NT2/D1 (cell line): ENCODE results near the gene PTPN23.

ENCODE experiments used
- DNase-seq: peaks from one replicate; pipeline ENCODE4 v3.0.0-alpha.2; 2011; ENCODE audit warnings: low read depth, low spot score
- H3K27me3 ChIP-seq: 2 replicates; pipeline ENCODE4 v1.6.0; 2011; ENCODE audit warnings: mild to moderate bottlenecking; ENCODE audit not compliant: insufficient read length, insufficient read depth
- H3K36me3 ChIP-seq: 2 replicates; pipeline ENCODE4 v1.6.1; 2011; ENCODE audit warnings: mild to moderate bottlenecking, low read length, mixed read lengths; ENCODE audit not compliant: insufficient read depth, insufficient read length
- H3K4me1 ChIP-seq: 2 replicates; pipeline ENCODE4 v1.5.1; 2011; ENCODE audit not compliant: insufficient read depth, insufficient read length
- H3K4me3 ChIP-seq: 2 replicates; pipeline ENCODE4 v1.5.1; 2011; ENCODE audit warnings: low read depth; ENCODE audit not compliant: insufficient read length
- H3K9ac ChIP-seq: 2 replicates; pipeline ENCODE4 v1.6.0; 2011; ENCODE audit warnings: low read depth; ENCODE audit not compliant: insufficient read length
- H3K9me3 ChIP-seq: 2 replicates; pipeline ENCODE4 v1.5.1; 2011; ENCODE audit warnings: mild to moderate bottlenecking, low read length; ENCODE audit not compliant: insufficient read depth
- SUZ12 ChIP-seq: IDR thresholded peaks from 2 replicates; pipeline ENCODE4 v1.6.1; 2011; ENCODE audit not compliant: insufficient read length, insufficient read depth; ENCODE audit errors: extremely low read depth
- YY1 ChIP-seq: IDR thresholded peaks from 2 replicates; pipeline ENCODE4 v1.6.1; 2011; ENCODE audit not compliant: insufficient read length, insufficient read depth
- ZNF274 ChIP-seq: IDR thresholded peaks from 2 replicates; pipeline ENCODE4 v1.6.1; 2011; ENCODE audit warnings: mild to moderate bottlenecking, low read depth, low read length

The PTPN23 gene

DNA sequence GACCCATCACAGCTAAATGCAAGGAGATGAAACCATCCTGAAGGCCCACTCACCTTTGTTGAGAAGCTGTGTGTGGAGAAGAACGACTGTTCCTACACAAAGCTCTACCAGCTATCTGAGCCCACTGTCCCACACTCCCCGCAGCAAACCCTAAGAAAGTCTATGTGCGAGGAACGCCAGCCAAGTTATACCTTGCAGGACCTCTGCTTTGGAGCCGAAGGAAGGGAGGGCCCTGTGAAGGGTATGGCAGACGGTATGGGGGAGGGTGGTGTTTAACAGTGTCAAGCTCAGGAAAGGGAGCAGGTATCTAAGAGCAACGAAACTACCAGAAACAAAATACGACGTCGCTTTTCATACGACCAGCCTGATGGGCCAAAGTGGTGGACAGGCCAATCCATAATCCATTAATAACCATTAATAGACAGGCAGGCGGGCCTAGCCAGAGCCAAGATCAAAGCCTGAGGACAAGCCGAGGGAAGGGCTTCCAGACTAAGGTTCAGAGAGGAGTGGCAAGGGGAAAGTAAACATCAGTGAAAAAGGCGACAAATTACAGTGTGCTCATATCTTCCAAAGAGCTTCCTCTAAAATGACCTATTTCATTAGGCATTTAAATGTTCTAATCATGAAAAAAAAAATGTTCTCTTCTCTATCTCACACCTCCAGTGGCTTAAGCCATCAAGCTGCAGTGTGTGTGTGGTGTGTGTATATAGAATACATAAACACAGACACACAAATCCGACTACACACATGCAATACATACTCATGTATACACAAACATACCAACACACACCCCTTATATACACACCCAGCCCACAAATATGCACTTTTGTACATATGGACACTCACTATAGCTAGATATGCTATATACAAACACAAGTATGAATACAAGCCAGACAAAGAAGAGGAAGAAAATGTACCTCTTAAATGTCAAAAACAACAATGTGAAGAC lies 43.9 kb downstream of the PTPN23 start:
- peaks cover 7% of the 10 kb centered on the region for H3K4me1 ChIP-seq
- TF ChIP-seq ZNF274 = no peak
- TF ChIP-seq SUZ12 = no peak
- no peak for TF ChIP-seq YY1
- H3K36me3 ChIP-seq = peaks cover 80% of the 10 kb centered on the region
- no peak overlapping the region for H3K4me3 ChIP-seq
- DNase-seq = no peak
- H3K9me3 ChIP-seq = no peaks in the 10 kb centered on the region
- no peak overlapping the region for H3K9ac ChIP-seq
- no peaks in the 10 kb centered on the region for H3K27me3 ChIP-seq

- Histone ChIP-seq H3K36me3 (peaks cover 76% of the 10 kb centered on the region), H3K9ac (no peak overlapping the region), H3K4me3 (no peak overlapping the region), H3K27me3 (no peaks in the 10 kb centered on the region), H3K9me3 (no peaks in the 10 kb centered on the region), H3K4me1 (peaks cover 7% of the 10 kb centered on the region)
- no peak for TF ChIP-seq SUZ12
- no peak for TF ChIP-seq YY1
- TF ChIP-seq ZNF274 = no peak
- DNase-seq = no peak
These were observed 44.6 kb downstream of the PTPN23 start for GRCh38 chr3:47425383-47425778.

GRCh38 chr3:47425959-47426358 lies 45.1 kb downstream of the PTPN23 start:
- no peak overlapping the region for H3K9ac ChIP-seq
- TF ChIP-seq ZNF274 (no peak), SUZ12 (no peak), YY1 (no peak)
- peaks cover 76% of the 10 kb centered on the region for H3K36me3 ChIP-seq
- peaks cover 5% of the 10 kb centered on the region for H3K4me1 ChIP-seq
- H3K9me3 ChIP-seq = no peaks in the 10 kb centered on the region
- H3K4me3 ChIP-seq = no peak overlapping the region
- no peak for DNase-seq
- no peaks in the 10 kb centered on the region for H3K27me3 ChIP-seq

GRCh38 chr3:47427866-47428265 lies 47.0 kb downstream of the PTPN23 start:
- TF ChIP-seq SUZ12 (no peak), YY1 (no peak), ZNF274 (no peak)
- Histone ChIP-seq H3K9ac (no peak overlapping the region), H3K9me3 (no peaks in the 10 kb centered on the region), H3K27me3 (no peaks in the 10 kb centered on the region), H3K4me1 (peaks cover 2% of the 10 kb centered on the region), H3K4me3 (no peak overlapping the region), H3K36me3 (peaks cover 73% of the 10 kb centered on the region)
- no peak for DNase-seq

- peaks cover 75% of the 10 kb centered on the region for H3K36me3 ChIP-seq
These were observed 47.8 kb downstream of the PTPN23 start for GRCh38 chr3:47428662-47429061.

GRCh38 chr3:47429476-47430270 lies 48.9 kb downstream of the PTPN23 start:
- TF ChIP-seq SUZ12 (no peak), YY1 (no peak), ZNF274 (no peak)
- Histone ChIP-seq H3K9ac (no peak overlapping the region), H3K36me3 (peaks cover 75% of the 10 kb centered on the region), H3K9me3 (no peaks in the 10 kb centered on the region), H3K4me3 (no peak overlapping the region), H3K27me3 (no peaks in the 10 kb centered on the region), H3K4me1 (peaks cover 2% of the 10 kb centered on the region)
- DNase-seq = no peak

More at GRCh38 chr3:47428662-47429061, 47.8 kb downstream of the PTPN23 start:
- H3K4me1 ChIP-seq = peaks cover 2% of the 10 kb centered on the region
- no peaks in the 10 kb centered on the region for H3K9me3 ChIP-seq
- H3K9ac ChIP-seq = no peak overlapping the region
- H3K4me3 ChIP-seq = no peak overlapping the region
- DNase-seq = no peak
- no peak for TF ChIP-seq YY1
- no peak for TF ChIP-seq SUZ12
- no peak for TF ChIP-seq ZNF274
- no peaks in the 10 kb centered on the region for H3K27me3 ChIP-seq

GRCh38 chr3:47430606-47431005 lies 49.8 kb downstream of the PTPN23 start:
- TF ChIP-seq ZNF274 (no peak), SUZ12 (no peak)
- Histone ChIP-seq H3K27me3 (no peaks in the 10 kb centered on the region), H3K4me1 (peaks cover under 1% of the 10 kb centered on the region), H3K36me3 (peaks cover 72% of the 10 kb centered on the region), H3K9ac (no peak overlapping the region), H3K4me3 (no peak overlapping the region), H3K9me3 (no peaks in the 10 kb centered on the region)
- DNase-seq = no peak
